PFSK-1 (cell line): Measurements from ENCODE around the gene GALNT9.

Experiments
- FOXP2 ChIP-seq: optimal IDR thresholded peaks from 2 replicates; pipeline ENCODE3; 2011; ENCODE audit warnings: borderline replicate concordance, control low read depth, inconsistent platforms; ENCODE audit not compliant: insufficient read depth; ENCODE audit errors: extremely low read length, extremely low read depth
- POLR2AphosphoS5 ChIP-seq: IDR thresholded peaks from 2 replicates; pipeline ENCODE4 v1.6.1; 2012; ENCODE audit warnings: low read depth, mild to moderate bottlenecking, control low read depth, low read length, moderate library complexity
- REST ChIP-seq, 2 experiments: IDR thresholded peaks; 2 replicates each; pipeline versions ENCODE4 v1.6.1 to v1.8.0; 2011 to 2012; ENCODE audit warnings: low read depth in 2 of 2, low read length in 2 of 2, control low read depth in 1 of 2, inconsistent platforms in 1 of 2, mild to moderate bottlenecking in 1 of 2, moderate library complexity in 1 of 2; ENCODE audit not compliant: insufficient read depth in 1 of 2
- SIN3A ChIP-seq: IDR thresholded peaks from 2 replicates; pipeline ENCODE4 v1.6.1; 2012; ENCODE audit warnings: mild to moderate bottlenecking, low read length, moderate library complexity, borderline replicate concordance; ENCODE audit not compliant: insufficient read depth
- TAF1 ChIP-seq: IDR thresholded peaks from 2 replicates; pipeline ENCODE4 v1.6.1; 2012; ENCODE audit warnings: low read length, control low read depth, borderline replicate concordance; ENCODE audit not compliant: insufficient read depth

The GALNT9 gene

DNA sequence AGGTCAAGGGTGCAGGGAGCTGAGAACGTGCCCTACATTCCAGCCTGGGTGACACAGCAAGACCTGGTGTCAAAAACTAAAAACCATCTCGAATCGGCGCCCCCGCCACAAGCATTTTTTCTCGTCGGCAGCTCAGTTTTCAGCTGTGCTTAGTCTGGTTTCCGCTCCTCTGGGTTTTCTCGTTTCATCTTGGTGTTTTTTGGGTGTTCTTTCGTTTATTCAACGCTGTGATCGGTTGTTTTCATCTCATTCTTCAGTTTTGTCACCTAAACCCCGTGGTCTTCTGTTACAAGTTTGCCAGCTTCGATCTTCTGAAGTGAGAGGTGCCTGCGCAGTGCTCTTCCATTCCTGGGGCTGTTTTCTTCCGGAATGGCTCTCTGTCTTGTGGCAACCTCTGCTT is 143.7 kb downstream of the GALNT9 start:
- TF ChIP-seq SIN3A (no peak), TAF1 (no peak), REST (IDR thresholded peaks at IDR 0.05; ENCODE audit: insufficient read depth in 1 of 2, low read depth in 2 of 2, low read length in 2 of 2) (no peak), FOXP2 (no peak), POLR2AphosphoS5 (no peak)

- TF ChIP-seq TAF1, result no peak
- TF ChIP-seq FOXP2, result no peak
- TF ChIP-seq SIN3A, result no peak
- TF ChIP-seq REST (IDR thresholded peaks at IDR 0.05; ENCODE audit: insufficient read depth in 1 of 2, low read depth in 2 of 2, low read length in 2 of 2), result no peak
- TF ChIP-seq POLR2AphosphoS5, result no peak
Observed at GRCh38 chr12:132182711-132183365, 146.6 kb downstream of the GALNT9 start.

GRCh38 chr12:132182206-132182710 is 147.1 kb downstream of the GALNT9 start:
- TF ChIP-seq REST (IDR thresholded peaks at IDR 0.05; ENCODE audit: insufficient read depth in 1 of 2, low read depth in 2 of 2, low read length in 2 of 2), result no peak

DNA sequence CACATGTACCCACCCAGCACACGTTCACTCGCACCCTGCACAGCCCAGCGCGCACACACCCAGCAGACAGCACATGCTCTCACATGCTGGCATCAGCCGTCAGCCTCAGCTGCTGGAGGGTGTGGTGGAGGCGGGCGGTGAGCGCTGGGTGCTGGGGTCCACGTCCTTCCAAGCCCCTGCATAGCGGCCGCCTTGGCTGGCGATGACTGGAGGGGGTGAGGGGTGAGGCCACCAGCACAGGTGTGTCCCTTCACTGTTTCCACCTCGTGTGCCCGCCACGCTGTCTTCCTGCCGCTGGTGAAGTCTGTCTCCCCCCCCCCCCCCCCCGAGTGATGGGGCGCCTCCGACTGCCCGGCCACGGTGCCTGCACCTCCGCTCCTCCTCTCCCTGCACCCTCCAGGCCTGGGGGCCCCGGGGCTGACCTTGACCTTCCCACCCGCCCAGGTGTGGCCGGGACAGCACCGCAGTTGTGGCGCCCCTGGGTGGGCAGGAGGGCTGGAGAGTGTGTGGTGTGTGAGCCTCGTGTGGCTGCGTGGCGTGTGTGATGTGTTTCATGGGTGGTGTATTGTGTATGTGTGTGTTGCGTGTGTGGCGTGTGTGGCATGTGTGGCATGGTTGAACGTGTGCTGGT is 147.7 kb downstream of the GALNT9 start:
- no peak for TF ChIP-seq TAF1
- TF ChIP-seq REST (IDR thresholded peaks at IDR 0.05; ENCODE audit: insufficient read depth in 1 of 2, low read depth in 2 of 2, low read length in 2 of 2), result no peak
- no peak for TF ChIP-seq SIN3A
- TF ChIP-seq FOXP2, result no peak
- TF ChIP-seq POLR2AphosphoS5, result no peak
